Kidney tubule cell (primary cell): ENCODE results near the gene EGFR.

Experiments used
- DNase-seq: peaks from one replicate; pipeline ENCODE4 v3.0.0-alpha.2; 2018; ENCODE audit warnings: low spot score

The EGFR gene

DNA sequence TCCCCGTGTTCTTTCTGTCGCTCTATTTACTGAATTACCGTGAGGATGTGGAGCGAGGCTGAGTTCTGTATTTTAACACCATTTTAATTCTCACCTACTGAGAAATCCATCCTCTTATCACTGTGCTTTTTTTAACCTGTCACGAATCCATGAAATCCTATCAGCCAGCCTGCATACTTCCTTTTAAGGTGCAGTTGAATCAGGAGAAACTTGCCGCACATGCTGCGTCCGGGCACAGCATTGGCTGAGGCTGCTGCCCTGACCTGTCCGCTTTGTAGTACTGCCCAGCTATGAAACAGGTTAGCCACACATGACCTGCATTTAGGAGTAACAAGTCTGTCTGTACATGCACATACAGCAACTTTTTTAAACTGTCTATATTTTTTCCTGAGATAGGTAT, 82.5 kb downstream of the EGFR start:
- DNase-seq: no peak

DNA sequence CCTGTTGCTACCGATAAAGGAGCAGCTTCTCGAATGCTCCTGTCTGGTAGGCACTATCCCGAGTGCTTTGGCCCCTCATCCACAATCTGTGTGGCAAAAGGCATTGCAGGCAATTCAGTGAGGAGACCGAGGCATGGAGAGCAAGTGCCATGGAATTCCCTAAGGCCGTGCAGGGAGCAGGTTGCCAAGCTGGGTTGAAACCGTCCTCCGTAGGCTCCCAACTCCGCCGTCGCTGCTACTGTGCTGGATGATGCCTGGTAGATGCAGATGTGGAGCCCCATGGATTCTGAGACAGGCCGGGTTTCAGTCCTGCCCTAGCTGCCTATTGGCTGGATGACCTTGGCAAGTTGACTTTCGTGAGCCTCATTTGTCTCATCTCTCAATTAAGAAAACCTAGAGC, 85.3 kb downstream of the EGFR start:
- DNase-seq: no peak

- peak; percentile 48 for DNase-seq
Measured at GRCh38 chr7:55104712-55105433, 86.1 kb downstream of the EGFR start.

DNA sequence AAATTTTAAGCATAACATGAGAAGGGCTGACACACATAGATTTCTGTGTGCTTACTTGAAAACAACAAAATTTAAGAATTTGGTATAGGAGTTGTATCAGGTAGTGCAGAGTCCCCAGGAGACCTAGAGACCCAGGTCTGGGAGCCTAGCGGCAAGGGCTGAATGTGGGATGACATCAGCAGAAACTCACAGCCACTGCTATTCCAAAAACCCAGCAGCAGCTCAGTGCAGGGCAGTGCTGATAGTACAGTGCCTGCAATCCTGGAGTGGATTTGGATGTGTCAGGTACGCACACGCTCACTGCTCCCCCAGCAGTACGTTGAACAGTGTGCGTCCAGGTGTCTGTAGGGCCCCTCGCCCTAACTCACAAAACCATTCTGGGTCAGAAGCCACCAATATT, 87.1 kb downstream of the EGFR start:
- no peak for DNase-seq

GRCh38 chr7:55107946-55108345, 89.1 kb downstream of the EGFR start:
- DNase-seq: no peak

DNA sequence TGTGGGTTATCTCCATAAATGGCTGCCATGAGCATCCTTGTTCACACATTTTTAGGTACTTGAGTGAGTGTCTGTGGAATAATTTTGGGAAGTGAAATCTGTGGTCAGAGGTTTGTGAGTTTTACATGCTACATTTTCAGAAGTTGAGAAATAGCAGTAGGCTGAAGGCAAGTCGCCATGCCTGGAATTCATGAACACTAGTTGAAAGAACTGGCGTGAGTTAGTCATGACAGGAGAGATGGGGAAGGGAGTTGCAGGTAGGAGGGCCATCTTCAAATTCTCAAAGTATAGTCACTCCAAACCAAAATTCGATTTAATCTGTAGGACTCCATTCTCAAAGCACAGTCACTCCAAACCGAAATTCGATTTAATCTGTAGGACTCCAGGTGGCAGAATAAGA, 89.6 kb downstream of the EGFR start:
- DNase-seq: no peak

GRCh38 chr7:55108818-55109217, 90.0 kb downstream of the EGFR start:
- no peak for DNase-seq

DNA sequence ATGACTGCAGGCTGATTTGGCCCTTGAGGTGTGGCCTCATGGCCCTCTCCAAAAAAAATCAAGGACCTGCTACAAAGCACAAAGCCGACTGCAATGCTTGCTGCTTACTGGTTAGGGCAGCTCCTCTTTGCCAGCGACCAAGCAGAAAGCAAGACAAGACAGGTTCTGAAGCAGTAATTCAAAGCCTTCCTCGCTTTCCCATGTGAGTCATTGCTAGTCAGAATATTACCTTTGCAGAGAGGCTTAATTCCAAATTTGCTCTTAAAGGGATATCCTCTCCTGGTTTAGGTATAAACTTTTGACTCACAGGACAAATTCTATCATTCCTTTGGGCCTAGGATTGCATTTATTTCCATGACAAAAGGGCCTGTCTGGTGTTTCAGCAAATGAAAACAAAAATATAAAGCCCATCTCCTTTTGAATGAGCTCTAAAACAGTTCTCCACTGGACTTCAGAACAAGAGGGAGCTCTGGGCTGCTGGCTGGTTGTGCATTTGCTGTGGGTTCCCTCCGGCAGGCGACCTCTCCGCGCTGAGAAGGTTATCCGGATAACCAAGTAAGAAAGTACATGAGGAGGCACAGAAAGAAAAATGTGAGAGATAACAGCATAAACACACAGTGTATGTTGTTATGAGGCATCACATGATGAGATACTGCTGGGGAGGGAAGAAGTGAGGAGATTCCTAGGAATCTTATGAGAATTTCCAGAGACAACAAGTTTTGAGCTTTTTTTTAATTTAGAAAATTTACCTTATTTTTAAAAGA, 90.8 kb downstream of the EGFR start:
- peak; percentile 79 for DNase-seq

- no peak for DNase-seq
Measured at GRCh38 chr7:55110282-55110992, 91.6 kb downstream of the EGFR start.

DNA sequence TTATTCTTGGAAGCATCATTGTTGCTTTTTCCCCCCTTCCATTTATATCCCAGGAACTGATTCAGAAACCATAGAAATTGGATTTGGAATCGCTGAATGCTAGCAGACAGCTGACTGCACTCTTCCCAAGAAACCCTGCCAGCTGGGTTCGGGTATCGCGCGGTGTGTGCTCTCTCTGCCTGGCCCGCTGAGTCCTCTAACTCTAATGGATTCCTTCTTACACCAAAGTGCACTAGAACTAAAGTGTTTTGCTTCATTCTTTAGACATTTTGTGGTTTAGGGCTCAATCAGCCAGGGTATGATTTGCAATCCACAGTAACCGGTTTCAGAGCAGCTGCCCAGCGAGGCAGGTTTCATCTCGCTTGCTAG, 92.2 kb downstream of the EGFR start:
- peak; percentile 65 for DNase-seq

- DNase-seq: no peak
Measured at GRCh38 chr7:55112056-55112455, 93.2 kb downstream of the EGFR start.

DNA sequence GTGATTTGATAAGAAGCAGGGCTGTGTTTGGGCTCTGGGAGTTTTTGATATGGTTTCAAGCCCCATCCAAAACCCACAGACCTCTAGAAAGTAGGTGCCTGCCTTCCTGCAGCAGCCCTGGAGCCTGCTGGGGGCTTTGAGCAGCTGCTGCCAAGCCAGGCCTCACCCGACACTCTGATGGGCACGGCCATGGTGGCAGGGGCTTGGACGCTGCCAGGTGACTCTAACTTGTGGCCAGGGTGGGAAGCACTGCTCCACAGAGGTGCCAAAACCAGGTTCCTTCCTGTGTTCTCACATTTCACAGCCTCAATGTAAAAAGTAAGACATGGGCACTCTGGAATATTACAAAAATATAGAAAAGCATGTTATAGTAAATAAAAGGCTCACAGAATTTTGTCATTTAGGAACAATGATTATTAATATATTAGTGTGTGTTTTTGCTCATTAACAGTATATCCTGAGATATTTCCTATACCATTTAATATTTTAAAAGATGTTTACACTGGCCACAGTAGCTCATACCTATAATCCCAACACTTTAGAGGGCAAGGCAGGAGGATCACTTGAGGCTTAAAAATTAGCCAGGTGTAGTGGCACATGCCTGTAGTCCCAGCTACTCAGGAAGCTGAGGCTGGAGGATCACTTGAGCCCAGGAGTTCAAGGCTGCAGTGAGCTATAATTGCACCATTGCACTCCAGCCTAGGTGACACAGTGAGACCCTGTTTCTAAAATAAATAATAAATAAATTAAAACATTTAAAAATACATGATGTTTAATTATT, 95.1 kb downstream of the EGFR start:
- DNase-seq: no peak

DNA sequence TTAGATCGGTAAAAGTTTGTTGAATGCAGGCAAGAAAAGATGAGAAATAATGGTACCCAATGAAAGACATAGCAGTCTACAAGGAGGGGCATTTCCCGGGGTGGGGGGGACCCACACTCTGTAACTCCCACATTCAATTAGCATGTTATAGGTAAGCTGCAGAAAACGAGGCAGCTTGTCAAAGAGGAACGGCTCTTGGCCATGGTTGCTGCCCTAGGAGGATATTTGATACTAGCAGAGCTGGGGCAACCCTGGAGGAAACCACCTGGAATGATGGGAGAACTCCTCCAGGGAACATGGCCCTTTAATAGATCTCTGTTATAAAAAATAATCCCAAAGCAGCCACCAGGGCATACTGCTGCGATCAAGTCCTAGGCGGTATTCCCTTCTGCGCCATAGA, 98.5 kb downstream of the EGFR start:
- DNase-seq: no peak

GRCh38 chr7:55118426-55118825, 99.6 kb downstream of the EGFR start:
- no peak for DNase-seq

GRCh38 chr7:55119571-55119970, 100.8 kb downstream of the EGFR start:
- no peak for DNase-seq

DNA sequence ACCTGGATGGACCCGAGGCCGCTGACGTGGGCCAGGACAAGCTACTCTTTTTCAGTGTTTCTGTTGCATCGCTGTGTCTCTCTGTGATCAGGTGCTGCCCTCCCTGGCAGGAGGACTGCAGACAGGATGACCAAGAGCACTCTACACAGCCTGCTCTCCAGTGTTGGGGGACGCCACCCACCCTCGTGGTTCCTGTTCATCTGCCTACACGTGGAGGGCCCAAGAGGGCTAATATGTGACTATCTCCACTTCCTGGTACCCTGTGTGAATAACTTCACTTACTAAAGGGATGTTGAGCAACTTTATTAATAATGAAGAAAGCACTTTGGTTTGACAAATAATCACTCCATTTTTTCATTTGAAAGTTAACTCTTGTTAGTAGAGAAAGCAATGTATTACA, 101.3 kb downstream of the EGFR start:
- DNase-seq: no peak

DNA sequence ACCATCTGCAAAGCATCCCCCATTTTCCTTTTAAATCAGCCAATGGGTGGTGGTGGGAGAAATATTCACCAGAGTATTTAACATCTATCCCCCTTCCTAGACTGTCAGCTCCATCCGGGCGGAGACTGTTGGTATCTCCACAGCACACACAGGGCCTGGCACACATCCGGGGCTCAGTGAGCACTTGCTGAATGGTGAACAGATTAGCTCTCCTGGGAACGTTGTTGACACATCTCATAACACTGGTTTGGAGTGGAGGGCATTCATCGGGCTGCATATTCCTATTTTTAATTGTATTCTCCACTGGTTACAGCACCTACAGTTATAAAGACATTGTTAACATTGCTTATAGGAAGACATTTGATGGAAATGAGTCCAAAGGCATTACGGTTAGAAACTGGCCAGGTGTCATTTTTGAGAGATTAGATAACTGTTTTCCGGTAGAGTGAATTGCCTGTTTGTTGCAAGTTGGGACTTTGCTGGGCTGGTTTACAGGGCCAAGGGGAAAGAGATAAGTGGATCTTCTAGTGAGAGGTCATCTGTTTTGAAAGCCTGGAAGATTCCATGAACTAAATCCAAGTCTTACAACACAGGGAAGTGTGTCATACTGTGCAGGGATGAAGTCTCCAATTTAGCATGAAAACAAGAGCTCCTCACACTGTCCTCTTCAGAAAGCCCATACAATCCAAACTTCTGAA, 101.8 kb downstream of the EGFR start:
- DNase-seq: peak; percentile 41

GRCh38 chr7:55121249-55121648, 102.4 kb downstream of the EGFR start:
- DNase-seq: no peak

DNA sequence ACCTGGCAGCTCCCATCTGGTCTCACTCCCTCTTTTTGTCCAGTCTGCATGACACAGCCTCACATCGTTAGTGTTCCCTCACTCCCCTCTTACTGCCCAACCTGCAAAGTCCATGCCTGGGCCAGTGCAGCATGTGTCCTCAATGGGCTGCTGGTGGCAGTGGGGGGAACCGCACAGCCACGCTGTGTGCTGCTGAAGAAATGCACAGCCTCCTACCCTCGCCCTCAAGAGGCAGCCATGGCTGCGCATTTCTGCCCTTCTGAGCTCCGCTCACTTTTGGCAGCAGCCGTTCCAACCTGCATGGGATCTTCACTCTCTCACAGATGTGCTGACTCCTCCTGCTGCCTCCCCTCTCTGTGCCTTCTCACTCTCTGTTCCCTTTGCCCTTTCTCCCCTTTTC, 103.4 kb downstream of the EGFR start:
- DNase-seq: no peak

GRCh38 chr7:55124989-55125875, 106.4 kb downstream of the EGFR start:
- no peak for DNase-seq

DNA sequence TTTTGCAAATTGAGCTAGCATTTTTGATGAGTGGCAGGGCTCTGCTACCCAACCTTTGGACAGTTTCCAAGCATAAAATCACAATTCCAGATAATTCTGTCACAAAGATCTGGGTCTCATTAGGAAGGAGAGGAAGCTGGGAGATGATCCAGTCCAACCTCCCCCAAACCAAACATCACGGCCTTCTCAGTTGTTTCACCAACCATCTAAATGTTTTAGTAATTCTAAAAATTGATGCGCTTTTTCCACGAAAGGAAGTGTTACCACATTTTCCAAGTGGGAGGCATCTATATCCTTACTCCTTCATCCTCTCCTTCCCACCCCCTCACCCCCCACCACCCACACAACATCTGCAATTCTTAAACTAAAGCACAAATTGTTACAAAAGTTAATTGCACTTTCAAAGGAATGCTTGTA, 108.3 kb downstream of the EGFR start:
- no peak for DNase-seq
